ENCODE data around the gene EIF2B1. TPM values are rescaled to one million over a fixed set of nuclear protein-coding genes. Genes with fewer than 3 reads are reported as not detected.
"Not testable (repeated sequence)": the region's sequence is repeated elsewhere in the genome, so short reads cannot be mapped to it uniquely, and the experiment has no call there.

EIF2B1 gene
- total RNA-seq, 1 donor from 2014 or later = 85.1 TPM

GRCh38 chr12:123591702-123592481 lies 41.6 kb downstream of the EIF2B1 start:
- H3K27me3 ChIP-seq = no peaks in the 10 kb centered on the region
- no peak overlapping the region for H3K4me2 ChIP-seq
- H3K4me3 Mint-ChIP-seq = no peak overlapping the region
- H3K79me2 ChIP-seq (ENCODE audit: low read depth) = peaks cover 89% of the 10 kb centered on the region
- no peak overlapping the region for H2AFZ ChIP-seq (replicated peaks)
- H3K4me3 ChIP-seq = no peak overlapping the region
- no peak for DNase-seq (ENCODE audit: low spot score)
- H3K9ac ChIP-seq = no peak overlapping the region
- no peak for TF ChIP-seq CTCF (IDR thresholded peaks at IDR 0.05)
- no peak for TF ChIP-seq EZH2 (IDR thresholded peaks at IDR 0.05)
- no peak for TF ChIP-seq EZH2phosphoT487 (IDR thresholded peaks at IDR 0.05)
- peaks cover 27% of the 10 kb centered on the region for H4K20me1 ChIP-seq (ENCODE audit: low read depth)
- H3K36me3 ChIP-seq = peaks cover 29% of the 10 kb centered on the region
- H3K27ac Mint-ChIP-seq = no peak overlapping the region
- no peaks in the 10 kb centered on the region for H3K9me3 ChIP-seq (ENCODE audit: low read depth)
- H3K4me1 ChIP-seq = no peaks in the 10 kb centered on the region
- H3K27ac ChIP-seq = no peak overlapping the region
- H3K36me3 Mint-ChIP-seq = peaks cover 31% of the 10 kb centered on the region
- H3K27me3 Mint-ChIP-seq (ENCODE audit: insufficient read depth, low read depth) = no peaks in the 10 kb centered on the region
- H3K4me1 Mint-ChIP-seq = peaks cover 5% of the 10 kb centered on the region
- no peaks in the 10 kb centered on the region for H3F3A ChIP-seq (ENCODE audit: low read depth)
- H3K9me3 Mint-ChIP-seq = no peaks in the 10 kb centered on the region

- no peaks in the 10 kb centered on the region for H3K27me3 ChIP-seq
- Mint-ChIP-seq H3K27me3 (ENCODE audit: insufficient read depth, low read depth) (no peaks in the 10 kb centered on the region), H3K4me1 (peaks cover 17% of the 10 kb centered on the region), H3K36me3 (peaks cover 5% of the 10 kb centered on the region), H3K4me3 (no peak overlapping the region), H3K9me3 (no peaks in the 10 kb centered on the region), H3K27ac (no peak overlapping the region)
- H3F3A ChIP-seq (ENCODE audit: low read depth) = peaks cover 11% of the 10 kb centered on the region
- no peak overlapping the region for H3K4me2 ChIP-seq
- H3K36me3 ChIP-seq = no peaks in the 10 kb centered on the region
- H3K9me3 ChIP-seq (ENCODE audit: low read depth) = no peaks in the 10 kb centered on the region
- peaks cover 12% of the 10 kb centered on the region for H3K4me1 ChIP-seq
- peaks cover 40% of the 10 kb centered on the region for H3K79me2 ChIP-seq (ENCODE audit: low read depth)
- H3K9ac ChIP-seq = no peak overlapping the region
- DNase-seq (ENCODE audit: low spot score) = no peak
- H2AFZ ChIP-seq (replicated peaks) = no peak overlapping the region
- no peak overlapping the region for H3K4me3 ChIP-seq
- no peak overlapping the region for H3K27ac ChIP-seq
- H4K20me1 ChIP-seq (ENCODE audit: low read depth) = peaks cover 21% of the 10 kb centered on the region
- TF ChIP-seq CTCF (IDR thresholded peaks at IDR 0.05) = no peak
- TF ChIP-seq EZH2 (IDR thresholded peaks at IDR 0.05) = no peak
- no peak for TF ChIP-seq EZH2phosphoT487 (IDR thresholded peaks at IDR 0.05)
Observed at GRCh38 chr12:123580772-123581171, 52.7 kb downstream of the EIF2B1 start.

DNA sequence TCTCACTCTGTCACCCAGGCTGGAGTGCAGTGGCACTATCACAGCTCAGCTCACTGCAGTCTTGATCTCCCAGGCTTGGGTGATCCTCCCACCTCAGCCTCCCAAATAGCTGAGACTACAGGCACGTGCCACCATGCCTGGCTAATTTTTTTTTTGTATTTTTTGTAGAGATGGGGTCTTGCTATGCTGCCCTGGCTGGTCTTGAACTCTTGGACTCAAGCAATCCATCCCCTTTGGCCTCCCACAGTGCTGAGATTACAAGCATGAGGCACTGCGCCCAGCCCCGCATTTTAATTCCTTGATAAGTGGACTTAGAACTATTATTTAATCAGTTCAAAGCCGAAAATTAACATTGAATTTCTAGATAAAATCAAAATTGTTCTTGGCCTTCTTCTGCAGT lies 54.7 kb downstream of the EIF2B1 start:
- not testable (repeated sequence) for H3K36me3 Mint-ChIP-seq; H3K9me3 ChIP-seq (ENCODE audit: low read depth); H3K4me3 Mint-ChIP-seq; H3K4me1 ChIP-seq; H3K4me3 ChIP-seq; H2AFZ ChIP-seq (replicated peaks); H4K20me1 ChIP-seq (ENCODE audit: low read depth); H3K27me3 ChIP-seq; H3K27me3 Mint-ChIP-seq (ENCODE audit: insufficient read depth, low read depth); H3K27ac ChIP-seq; H3K9ac ChIP-seq; DNase-seq (ENCODE audit: low spot score); H3K36me3 ChIP-seq; H3K4me2 ChIP-seq; H3K9me3 Mint-ChIP-seq; H3K27ac Mint-ChIP-seq
- H3K79me2 ChIP-seq (ENCODE audit: low read depth) = peaks cover 23% of the 10 kb centered on the region
- H3K4me1 Mint-ChIP-seq = peaks cover 12% of the 10 kb centered on the region
- H3F3A ChIP-seq (ENCODE audit: low read depth) = peaks cover 11% of the 10 kb centered on the region

DNA sequence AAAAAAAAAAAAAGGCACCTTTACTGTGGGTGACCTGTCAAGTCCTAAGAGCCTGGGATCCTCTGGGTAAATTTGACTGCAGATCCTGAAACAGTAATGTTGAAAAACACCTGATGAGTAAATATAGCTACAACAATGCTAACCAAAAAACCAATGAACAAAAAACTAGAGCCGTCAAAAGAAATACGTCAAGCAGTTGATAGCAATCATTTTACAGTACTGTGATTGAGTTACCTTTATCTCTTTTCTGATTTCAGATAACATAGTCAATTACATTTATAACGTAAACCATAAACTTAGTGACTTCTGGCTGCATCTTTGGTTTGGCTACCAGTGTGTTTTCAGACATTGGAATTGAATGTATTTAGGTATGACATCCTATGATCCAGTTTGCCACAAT lies 55.2 kb downstream of the EIF2B1 start:
- no peak overlapping the region for H3K27ac ChIP-seq
- no peaks in the 10 kb centered on the region for H3K36me3 ChIP-seq
- H3K9me3 Mint-ChIP-seq = no peaks in the 10 kb centered on the region
- H3K27me3 Mint-ChIP-seq (ENCODE audit: insufficient read depth, low read depth) = peaks cover 4% of the 10 kb centered on the region
- H3F3A ChIP-seq (ENCODE audit: low read depth) = peaks cover 11% of the 10 kb centered on the region
- no peak overlapping the region for H3K4me3 Mint-ChIP-seq
- no peak for DNase-seq (ENCODE audit: low spot score)
- peaks cover 17% of the 10 kb centered on the region for H3K79me2 ChIP-seq (ENCODE audit: low read depth)
- H3K4me3 ChIP-seq = no peak overlapping the region
- no peak for TF ChIP-seq CTCF (IDR thresholded peaks at IDR 0.05)
- TF ChIP-seq EZH2phosphoT487 (IDR thresholded peaks at IDR 0.05) = no peak
- TF ChIP-seq EZH2 (IDR thresholded peaks at IDR 0.05) = no peak
- no peak overlapping the region for H2AFZ ChIP-seq (replicated peaks)
- H3K4me1 ChIP-seq = peaks cover 6% of the 10 kb centered on the region
- H3K9me3 ChIP-seq (ENCODE audit: low read depth) = no peaks in the 10 kb centered on the region
- H3K9ac ChIP-seq = no peak overlapping the region
- H4K20me1 ChIP-seq (ENCODE audit: low read depth) = peaks cover 8% of the 10 kb centered on the region
- no peak overlapping the region for H3K27ac Mint-ChIP-seq
- H3K27me3 ChIP-seq = no peaks in the 10 kb centered on the region
- H3K4me1 Mint-ChIP-seq = peaks cover 15% of the 10 kb centered on the region
- H3K36me3 Mint-ChIP-seq = peaks cover 5% of the 10 kb centered on the region
- no peak overlapping the region for H3K4me2 ChIP-seq
